Chondrocyte (in vitro differentiated cells): ENCODE results near the gene LDLRAD4. TPM values are rescaled to one million over a fixed set of nuclear protein-coding genes. Genes with fewer than 3 reads are reported as not detected.

Experiments used
- DNase-seq: peaks from one replicate; pipeline ENCODE4 v3.0.0; 2021; ENCODE audit warnings: mixed read lengths, low spot score
- H3K27ac Mint-ChIP-seq: one replicate; pipeline ENCODE4 v1.8.0; 2021; ENCODE audit warnings: mild to moderate bottlenecking, moderate library complexity, mixed read lengths; ENCODE audit not compliant: unreplicated experiment
- H3K27me3 Mint-ChIP-seq: 2 replicates; pipeline ENCODE4 v1.8.0; 2021; ENCODE audit warnings: low read depth, mixed read lengths
- H3K36me3 Mint-ChIP-seq: 2 replicates; pipeline ENCODE4 v1.8.0; 2021; ENCODE audit warnings: low read depth, mixed read lengths
- H3K4me1 Mint-ChIP-seq: 2 replicates; pipeline ENCODE4 v1.8.0; 2021; ENCODE audit warnings: low read depth, mild to moderate bottlenecking, mixed read lengths
- H3K4me3 Mint-ChIP-seq: one replicate; pipeline ENCODE4 v1.8.0; 2021; ENCODE audit warnings: mild to moderate bottlenecking, moderate library complexity, mixed read lengths; ENCODE audit not compliant: unreplicated experiment
- H3K9me3 Mint-ChIP-seq: 2 replicates; pipeline ENCODE4 v1.8.0; 2021; ENCODE audit warnings: low read depth, mixed read lengths
- CTCF ChIP-seq: fragments of 200-600 bp; sonication (generic); IDR thresholded peaks from 2 replicates; pipeline ENCODE4 v1.5.0; 2021; ENCODE audit warnings: antibody characterized with exemption, mild to moderate bottlenecking, moderate library complexity
- total RNA-seq: library from RNA; stranded (reverse); gene quantifications from 3 replicates; pipeline ENCODE4 v1.2.1, GENCODE V29; 2021

The LDLRAD4 gene
- total RNA-seq, 1 donor from 2014 or later: 80.5 TPM

DNA sequence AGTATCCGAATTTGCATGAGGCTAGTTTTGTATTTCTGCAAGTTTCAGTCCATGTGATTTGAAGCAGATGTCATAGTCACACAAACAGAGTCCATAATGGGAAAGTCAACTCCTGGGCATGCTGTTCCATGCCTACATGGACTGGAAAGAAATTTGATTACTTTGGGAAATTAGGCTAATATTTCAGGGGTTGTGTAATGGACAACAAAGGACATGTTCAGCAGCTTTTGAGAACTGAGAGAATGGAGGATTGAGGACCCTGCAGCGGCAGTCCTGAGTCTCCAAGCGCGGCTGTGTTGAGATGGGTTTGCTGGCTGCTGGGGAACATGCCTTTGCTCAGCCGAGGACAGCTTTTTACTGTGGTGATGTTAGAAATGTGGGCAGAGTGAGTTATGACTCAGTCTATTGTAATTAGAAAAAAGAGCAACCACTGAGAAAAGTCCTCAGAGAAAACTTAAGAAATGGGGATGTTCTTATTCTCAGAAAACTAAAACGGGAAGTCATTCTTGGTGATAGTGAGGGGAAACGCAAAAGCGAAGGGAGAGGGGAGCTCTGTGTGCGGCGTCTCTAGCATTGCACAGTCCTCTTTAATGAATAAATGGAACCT lies 358.6 kb downstream of the LDLRAD4 start:
- no peaks in the 10 kb centered on the region for H3K27me3 Mint-ChIP-seq
- peaks cover 46% of the 10 kb centered on the region for H3K4me1 Mint-ChIP-seq
- peak overlapping the region; percentile 1 for H3K4me3 Mint-ChIP-seq
- TF ChIP-seq CTCF: no peak
- H3K9me3 Mint-ChIP-seq: no peaks in the 10 kb centered on the region
- no peaks in the 10 kb centered on the region for H3K36me3 Mint-ChIP-seq
- H3K27ac Mint-ChIP-seq: peak overlapping the region; percentile 63
- DNase-seq: no peak

DNA sequence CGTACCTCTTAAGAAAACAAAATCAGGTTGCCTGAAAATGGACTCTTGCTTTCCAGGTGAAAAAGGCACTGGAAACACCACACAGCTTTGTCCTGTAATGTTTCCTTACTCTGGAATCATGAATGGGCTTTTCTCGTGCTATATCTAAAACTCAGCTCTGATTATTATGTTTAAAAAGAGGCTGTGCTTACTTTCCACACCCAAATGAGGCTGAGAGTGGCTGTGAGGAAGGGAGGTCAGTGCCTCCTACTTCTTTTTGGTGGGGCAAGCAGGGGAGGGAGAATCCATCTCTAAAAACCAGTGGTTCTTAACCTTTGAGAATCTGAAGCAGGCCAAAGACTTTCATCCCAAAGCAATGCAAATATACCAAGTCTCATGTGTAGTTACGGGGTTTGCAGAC lies 359.2 kb downstream of the LDLRAD4 start:
- no peak for TF ChIP-seq CTCF

GRCh38 chr18:13578400-13578799 lies 359.8 kb downstream of the LDLRAD4 start:
- no peaks in the 10 kb centered on the region for H3K27me3 Mint-ChIP-seq
- DNase-seq: no peak
- no peaks in the 10 kb centered on the region for H3K9me3 Mint-ChIP-seq
- TF ChIP-seq CTCF: no peak
- no peak overlapping the region for H3K4me3 Mint-ChIP-seq
- H3K27ac Mint-ChIP-seq: no peak overlapping the region
- H3K36me3 Mint-ChIP-seq: no peaks in the 10 kb centered on the region
- peaks cover 46% of the 10 kb centered on the region for H3K4me1 Mint-ChIP-seq

More for the DNA sequence above, 359.2 kb downstream of the LDLRAD4 start:
- H3K4me3 Mint-ChIP-seq: no peak overlapping the region
- no peaks in the 10 kb centered on the region for H3K36me3 Mint-ChIP-seq
- H3K27me3 Mint-ChIP-seq: no peaks in the 10 kb centered on the region
- peak overlapping the region; percentile 63 for H3K27ac Mint-ChIP-seq
- no peak for DNase-seq
- H3K9me3 Mint-ChIP-seq: no peaks in the 10 kb centered on the region
- H3K4me1 Mint-ChIP-seq: peaks cover 46% of the 10 kb centered on the region

DNA sequence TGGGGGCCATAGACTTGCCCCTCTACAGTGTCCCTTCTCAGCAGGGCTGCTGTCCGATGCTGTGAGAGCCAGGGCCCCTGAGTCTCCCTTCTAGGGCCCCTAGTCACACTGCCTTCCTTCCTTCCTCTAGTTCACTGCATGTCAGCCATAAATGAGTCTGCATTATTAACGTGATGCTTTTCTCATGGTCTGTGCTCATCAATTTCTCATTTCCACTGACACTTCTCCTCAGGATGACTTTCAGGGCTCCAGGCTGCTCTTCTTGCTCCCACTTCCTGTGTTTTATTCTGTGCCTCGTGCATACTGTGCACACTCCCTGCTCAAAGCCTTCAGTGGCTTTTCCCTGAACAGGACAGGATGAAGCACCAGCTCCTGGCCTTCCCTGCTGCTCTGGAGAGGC lies 361.3 kb downstream of the LDLRAD4 start:
- Mint-ChIP-seq H3K27me3 (no peaks in the 10 kb centered on the region), H3K36me3 (peaks cover 4% of the 10 kb centered on the region), H3K4me1 (peaks cover 46% of the 10 kb centered on the region), H3K4me3 (no peak overlapping the region), H3K27ac (no peak overlapping the region), H3K9me3 (no peaks in the 10 kb centered on the region)
- DNase-seq: no peak
- TF ChIP-seq CTCF: no peak

GRCh38 chr18:13580351-13580750 lies 361.8 kb downstream of the LDLRAD4 start:
- no peak for TF ChIP-seq CTCF
- DNase-seq: no peak
- no peaks in the 10 kb centered on the region for H3K27me3 Mint-ChIP-seq
- no peak overlapping the region for H3K4me3 Mint-ChIP-seq
- no peaks in the 10 kb centered on the region for H3K9me3 Mint-ChIP-seq
- H3K36me3 Mint-ChIP-seq: peaks cover 6% of the 10 kb centered on the region
- peaks cover 46% of the 10 kb centered on the region for H3K4me1 Mint-ChIP-seq
- H3K27ac Mint-ChIP-seq: no peak overlapping the region
